MCF 10A (cell line): Measurements from ENCODE around the gene LRRC57. TPM values are rescaled to one million over a fixed set of nuclear protein-coding genes. Genes with fewer than 3 reads are reported as not detected.

Experiments used
- BruUV-seq: library from RNA; stranded (reverse); fragments of 400-500 nt; replicated peaks from 2 replicates; lab custom pipeline; 2021; lab: Mats Ljungman, UMichigan
- CTCF ChIA-PET: fragments of 300-600 bp; sonication (Branson Sonifier 250); formaldehyde crosslinking; extraction: SDS; loops from one replicate; lab custom pipeline; 2021; ENCODE audit warnings: antibody characterized with exemption, inconsistent platforms; lab: Yijun Ruan, JAX
- POLR2A ChIA-PET: fragments of 300-600, 350-650 bp; sonication (Branson Sonifier 250); formaldehyde crosslinking; extraction: SDS; loops from one replicate; lab custom pipeline; 2020; ENCODE audit warnings: antibody characterized with exemption, inconsistent platforms; lab: Yijun Ruan, JAX
- DNase-seq: peaks from one replicate; pipeline ENCODE4 v3.0.0-alpha.2; 2018; ENCODE audit not compliant: unreplicated experiment
- H3K27ac Mint-ChIP-seq: one replicate; pipeline ENCODE4 v1.8.0; 2022; ENCODE audit warnings: mild to moderate bottlenecking, low read depth, mixed read lengths; ENCODE audit not compliant: unreplicated experiment
- H3K27me3 Mint-ChIP-seq: one replicate; pipeline ENCODE4 v1.8.0; 2022; ENCODE audit warnings: mixed read lengths; ENCODE audit not compliant: insufficient read depth, unreplicated experiment
- H3K36me3 Mint-ChIP-seq: one replicate; pipeline ENCODE4 v1.8.0; 2022; ENCODE audit warnings: mild to moderate bottlenecking, moderate library complexity, mixed read lengths; ENCODE audit not compliant: insufficient read depth, unreplicated experiment
- H3K4me1 Mint-ChIP-seq: one replicate; pipeline ENCODE4 v1.8.0; 2022; ENCODE audit warnings: mixed read lengths; ENCODE audit not compliant: insufficient read depth, unreplicated experiment
- H3K4me3 Mint-ChIP-seq: one replicate; pipeline ENCODE4 v1.8.0; 2022; ENCODE audit warnings: mild to moderate bottlenecking, moderate library complexity, mixed read lengths; ENCODE audit not compliant: unreplicated experiment
- H3K9me3 Mint-ChIP-seq: one replicate; pipeline ENCODE4 v1.8.0; 2022; ENCODE audit warnings: mixed read lengths; ENCODE audit not compliant: unreplicated experiment
- intact Hi-C: fragments of 100-400 bp; cut with micrococcal nuclease; formaldehyde crosslinking; loops from 2 replicates; pipeline ENCODE4 v1.14.1; 2022
- total RNA-seq: library from RNA; stranded (reverse); gene quantifications from 2 replicates; pipeline ENCODE4 v1.2.3, GENCODE V29; 2022
- TF ChIP-seq, protein P1 (sequence below): fragments of 200-600 bp; IDR thresholded peaks from one replicate; pipeline ENCODE4 v1.8.0; 2022; ENCODE audit warnings: antibody characterized with exemption, mild to moderate bottlenecking; ENCODE audit not compliant: unreplicated experiment

LRRC57 gene
- total RNA-seq, 1 experiment from 2014 or later: 18.3 TPM

DNA sequence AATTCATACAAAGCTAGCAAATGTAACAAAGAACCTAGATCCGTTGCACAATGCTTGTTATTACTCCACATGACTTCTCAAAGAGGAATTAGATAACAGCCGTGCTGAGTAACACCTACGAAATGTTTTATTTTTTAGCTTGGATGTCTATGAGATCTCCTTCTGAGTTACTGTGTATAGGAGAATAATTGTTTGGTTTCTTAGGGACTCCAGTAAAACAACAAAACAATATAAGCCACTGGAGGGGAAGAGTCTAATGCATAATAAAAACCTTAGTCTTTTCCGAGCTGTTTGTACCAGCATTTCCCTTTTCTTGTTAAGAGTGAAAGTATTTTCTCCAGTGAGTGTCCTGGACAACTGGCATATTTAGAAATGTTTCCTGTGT, 37.6 kb downstream of the LRRC57 start:
- Mint-ChIP-seq H3K4me3 (no peak overlapping the region), H3K27ac (peak overlapping the region; percentile 82), H3K9me3 (no peaks in the 10 kb centered on the region), H3K4me1 (peaks cover 6% of the 10 kb centered on the region), H3K36me3 (peaks cover 44% of the 10 kb centered on the region), H3K27me3 (no peaks in the 10 kb centered on the region)
- intact Hi-C loops: no loop called here
- POLR2A ChIA-PET: interaction anchor here (0.8 to 2.7 kb wide), 6 partner anchors 12 to 37 kb away, joined by 3 to 26 read pairs (median 8); partner anchors contain the start of genes HAUS2, LRRC57, SNAP23 and ZNF106
- no TSS peak for BruUV-seq
- peak; percentile 45 for DNase-seq
- CTCF ChIA-PET: interaction anchor here (0.6 to 1.7 kb wide), 2 partner anchors 15 to 57 kb away, joined by 3 to 4 read pairs; partner anchors contain the start of gene SNAP23
- TF ChIP-seq, protein P1, sequence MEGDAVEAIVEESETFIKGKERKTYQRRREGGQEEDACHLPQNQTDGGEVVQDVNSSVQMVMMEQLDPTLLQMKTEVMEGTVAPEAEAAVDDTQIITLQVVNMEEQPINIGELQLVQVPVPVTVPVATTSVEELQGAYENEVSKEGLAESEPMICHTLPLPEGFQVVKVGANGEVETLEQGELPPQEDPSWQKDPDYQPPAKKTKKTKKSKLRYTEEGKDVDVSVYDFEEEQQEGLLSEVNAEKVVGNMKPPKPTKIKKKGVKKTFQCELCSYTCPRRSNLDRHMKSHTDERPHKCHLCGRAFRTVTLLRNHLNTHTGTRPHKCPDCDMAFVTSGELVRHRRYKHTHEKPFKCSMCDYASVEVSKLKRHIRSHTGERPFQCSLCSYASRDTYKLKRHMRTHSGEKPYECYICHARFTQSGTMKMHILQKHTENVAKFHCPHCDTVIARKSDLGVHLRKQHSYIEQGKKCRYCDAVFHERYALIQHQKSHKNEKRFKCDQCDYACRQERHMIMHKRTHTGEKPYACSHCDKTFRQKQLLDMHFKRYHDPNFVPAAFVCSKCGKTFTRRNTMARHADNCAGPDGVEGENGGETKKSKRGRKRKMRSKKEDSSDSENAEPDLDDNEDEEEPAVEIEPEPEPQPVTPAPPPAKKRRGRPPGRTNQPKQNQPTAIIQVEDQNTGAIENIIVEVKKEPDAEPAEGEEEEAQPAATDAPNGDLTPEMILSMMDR: no peak

DNA sequence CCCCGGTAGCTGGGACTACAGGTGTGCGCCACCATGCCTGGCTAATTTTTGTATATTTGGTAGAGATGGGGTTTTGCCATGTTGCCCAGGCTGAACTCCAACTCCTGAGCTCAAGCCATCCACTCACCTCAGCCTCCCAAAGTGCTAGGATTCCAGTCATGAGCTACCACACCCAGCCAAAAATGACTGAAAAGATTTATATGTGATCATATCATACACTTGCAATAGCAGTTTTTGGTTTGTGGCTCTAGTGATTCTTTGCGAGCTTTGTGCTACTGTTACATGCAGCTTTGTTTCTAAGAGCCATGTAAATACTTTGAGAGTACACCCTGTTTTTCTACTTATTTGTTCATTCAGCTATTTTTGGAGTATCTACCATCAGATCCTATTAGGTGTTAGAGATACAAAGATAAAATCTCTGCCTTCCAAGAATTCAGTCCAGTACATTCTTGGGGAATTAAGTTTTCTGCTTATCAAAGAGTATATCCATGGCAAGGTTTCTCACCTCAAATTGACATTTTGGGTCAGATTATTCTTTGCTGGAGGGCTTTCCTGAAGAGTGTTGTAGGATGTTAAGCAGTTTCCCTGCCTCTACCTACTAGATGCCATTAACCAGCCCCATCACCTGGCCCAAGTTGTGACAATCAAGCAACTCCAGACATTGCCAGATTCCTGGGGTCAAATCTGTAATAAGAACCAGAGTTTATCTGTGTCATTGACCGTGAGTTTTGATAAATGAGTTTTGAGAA, 38.2 kb downstream of the LRRC57 start:
- no peaks in the 10 kb centered on the region for H3K27me3 Mint-ChIP-seq
- BruUV-seq: no TSS peak
- no peaks in the 10 kb centered on the region for H3K9me3 Mint-ChIP-seq
- H3K27ac Mint-ChIP-seq: peak overlapping the region; percentile 39
- POLR2A ChIA-PET: interaction anchor here (0.8 to 2.7 kb wide), 6 partner anchors 9 to 38 kb away, joined by 3 to 26 read pairs (median 8); partner anchors contain the start of genes HAUS2, LRRC57, SNAP23 and ZNF106
- CTCF ChIA-PET: interaction anchor here (0.5 to 1.7 kb wide), 3 partner anchors 15 to 165 kb away, joined by 3 to 5 read pairs (median 4); partner anchors contain the start of gene SNAP23
- TF ChIP-seq, protein P1: no peak
- H3K36me3 Mint-ChIP-seq: peaks cover 38% of the 10 kb centered on the region
- intact Hi-C loops: no loop called here
- H3K4me3 Mint-ChIP-seq: no peak overlapping the region
- DNase-seq: no peak
- peaks cover 6% of the 10 kb centered on the region for H3K4me1 Mint-ChIP-seq

DNA sequence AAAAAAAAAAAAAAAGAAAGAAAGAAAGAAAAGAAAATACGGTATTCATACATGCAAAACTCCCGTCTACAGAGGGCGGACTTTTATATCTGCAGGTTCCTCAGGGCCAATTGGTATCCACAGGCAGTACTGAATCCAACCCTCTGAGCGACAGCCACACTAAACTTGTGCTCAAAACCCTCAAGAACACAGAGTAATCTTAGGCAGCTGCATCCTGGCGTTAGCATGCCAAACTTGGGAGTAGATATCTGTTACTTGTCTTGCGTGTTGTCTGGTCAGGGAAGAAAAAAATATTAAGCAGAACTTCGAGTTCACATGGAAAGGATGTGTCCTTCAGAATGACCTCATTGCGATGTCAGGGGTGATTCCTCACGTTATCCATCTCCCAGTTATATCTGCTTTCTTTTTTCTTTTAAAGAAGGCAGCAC, 40.3 kb downstream of the LRRC57 start:
- Mint-ChIP-seq H3K4me1 (peaks cover 6% of the 10 kb centered on the region), H3K4me3 (no peak overlapping the region), H3K36me3 (peaks cover 17% of the 10 kb centered on the region), H3K27ac (no peak overlapping the region), H3K27me3 (no peaks in the 10 kb centered on the region), H3K9me3 (no peaks in the 10 kb centered on the region)
- intact Hi-C loops: no loop called here
- ChIA-PET CTCF (interaction anchor here (0.6 to 0.7 kb wide), 2 partner anchors 11 to 54 kb away, joined by 3 to 5 read pairs; no protein-coding TSS in a partner anchor), POLR2A (no interaction called here)
- DNase-seq: no peak
- no TSS peak for BruUV-seq
- TF ChIP-seq, protein P1: no peak

DNA sequence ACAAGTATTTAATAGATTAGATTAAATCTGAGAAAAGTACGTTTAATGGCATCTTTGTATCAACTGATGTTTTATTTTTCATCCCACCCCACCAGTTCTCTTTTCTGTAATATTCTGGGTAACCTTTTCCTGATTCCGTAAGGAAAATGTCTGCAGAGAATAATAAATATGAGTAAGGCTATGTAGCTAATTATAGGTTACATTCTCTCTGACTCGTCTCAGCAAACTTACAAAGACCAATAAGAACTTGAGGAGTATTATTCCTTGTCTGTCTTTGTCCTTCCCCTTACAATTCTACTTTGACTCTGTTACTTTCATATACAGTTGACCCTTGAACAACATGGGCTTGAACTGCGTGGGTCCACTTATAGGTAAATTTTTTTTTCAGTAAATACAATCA, 41.1 kb downstream of the LRRC57 start:
- no peaks in the 10 kb centered on the region for H3K9me3 Mint-ChIP-seq
- H3K27ac Mint-ChIP-seq: no peak overlapping the region
- DNase-seq: no peak
- no TSS peak for BruUV-seq
- no peaks in the 10 kb centered on the region for H3K27me3 Mint-ChIP-seq
- ChIA-PET POLR2A (interaction anchor here (2.0 kb wide), 1 partner anchor 12 kb away, joined by 11 read pairs; the partner anchor contains the start of gene SNAP23), CTCF (interaction anchor here (0.7 kb wide), 1 partner anchor 12 kb away, joined by 3 read pairs; no protein-coding TSS in a partner anchor)
- H3K4me1 Mint-ChIP-seq: peaks cover 6% of the 10 kb centered on the region
- H3K4me3 Mint-ChIP-seq: no peak overlapping the region
- TF ChIP-seq, protein P1: no peak
- intact Hi-C loops: no loop called here
- peaks cover 11% of the 10 kb centered on the region for H3K36me3 Mint-ChIP-seq
